NOMO-1 treated with DMSO at 0.1 percent for 48 hours (cell line): Measurements from ENCODE around the gene ADM.
A peak's percentile ranks its signal among the peaks of the same experiment; 100 is the strongest.
"Not testable (repeated sequence)": the region's sequence is repeated elsewhere in the genome, so short reads cannot be mapped to it uniquely, and the experiment has no call there.

ENCODE experiments used
- DNase-seq: peaks from one replicate; lab custom pipeline; 2025; ENCODE audit not compliant: unreplicated experiment; lab: John Stamatoyannopoulos, UW

ADM gene

GRCh38 chr11:10304495-10305261 is at the start of gene ADM:
Gene ADM (plus strand): TSS chr11:10305073. CDS start chr11:10305701, 628 bp downstream.
- peak; percentile 82 for DNase-seq

GRCh38 chr11:10255388-10256125 is 49.3 kb upstream of the ADM start:
- peak; percentile 25 for DNase-seq

GRCh38 chr11:10257478-10257877 is 47.4 kb upstream of the ADM start:
- DNase-seq = no peak

GRCh38 chr11:10261821-10262220 is 43.1 kb upstream of the ADM start:
- no peak for DNase-seq

GRCh38 chr11:10263929-10264328 is 40.9 kb upstream of the ADM start:
- no peak for DNase-seq

- DNase-seq = not testable (repeated sequence)
Observed at GRCh38 chr11:10264716-10265115, 40.2 kb upstream of the ADM start.

- no peak for DNase-seq
Observed at GRCh38 chr11:10265936-10266335, 38.9 kb upstream of the ADM start.

- DNase-seq = no peak
Observed at GRCh38 chr11:10267821-10268220, 37.1 kb upstream of the ADM start.

- no peak for DNase-seq
Observed at GRCh38 chr11:10268746-10269488, 36.0 kb upstream of the ADM start.

GRCh38 chr11:10272132-10272531 is 32.7 kb upstream of the ADM start:
- no peak for DNase-seq

GRCh38 chr11:10273738-10274137 is 31.1 kb upstream of the ADM start:
- DNase-seq = no peak

- no peak for DNase-seq
Observed at GRCh38 chr11:10274726-10275125, 30.1 kb upstream of the ADM start.

GRCh38 chr11:10275714-10276113 is 29.2 kb upstream of the ADM start:
- no peak for DNase-seq

GRCh38 chr11:10282117-10282516 is 22.8 kb upstream of the ADM start:
- no peak for DNase-seq

GRCh38 chr11:10283991-10284390 is 20.9 kb upstream of the ADM start:
- DNase-seq = no peak

- DNase-seq = peak; percentile 45
Observed at GRCh38 chr11:10285148-10285802, 19.6 kb upstream of the ADM start.

GRCh38 chr11:10287140-10287539 is 17.7 kb upstream of the ADM start:
- no peak for DNase-seq

- no peak for DNase-seq
Observed at GRCh38 chr11:10287766-10288715, 16.8 kb upstream of the ADM start.

GRCh38 chr11:10288881-10289764 is 15.8 kb upstream of the ADM start:
- DNase-seq = no peak
